ENCODE results near the gene HSF4.

HSF4 gene

GRCh38 chr16:67199011-67199807 lies 34.7 kb downstream of the HSF4 start, which contains the start of gene ELMO3:
TSS of gene ELMO3 (plus strand) at chr16:67199131. CDS start at chr16:67199327, 196 bp downstream.
- DNase-seq (ENCODE audit: low read depth in 1 of 2, low spot score in 1 of 2) = no peak

- no peak for DNase-seq (ENCODE audit: low read depth in 1 of 2, low spot score in 1 of 2)
Observed at GRCh38 chr16:67199808-67200198, 35.3 kb downstream of the HSF4 start.

- DNase-seq (ENCODE audit: low read depth in 1 of 2, low spot score in 1 of 2) = no peak
Observed at GRCh38 chr16:67200491-67200890, 35.9 kb downstream of the HSF4 start.

GRCh38 chr16:67201411-67202345 lies 37.1 kb downstream of the HSF4 start:
- DNase-seq (ENCODE audit: low read depth in 1 of 2, low spot score in 1 of 2) = no peak

- DNase-seq (ENCODE audit: low read depth in 1 of 2, low spot score in 1 of 2) = no peak
Observed at GRCh38 chr16:67202426-67202825, 37.9 kb downstream of the HSF4 start.

GRCh38 chr16:67202956-67203493 lies 38.5 kb downstream of the HSF4 start:
- no peak for DNase-seq (ENCODE audit: low read depth in 1 of 2, low spot score in 1 of 2)

- no peak for DNase-seq (ENCODE audit: low read depth in 1 of 2, low spot score in 1 of 2)
Observed at GRCh38 chr16:67204076-67204475, 39.5 kb downstream of the HSF4 start.

- DNase-seq (ENCODE audit: low read depth in 1 of 2, low spot score in 1 of 2) = no peak
Observed at GRCh38 chr16:67206129-67206837, 41.7 kb downstream of the HSF4 start.

- no peak for DNase-seq (ENCODE audit: low read depth in 1 of 2, low spot score in 1 of 2)
Observed at GRCh38 chr16:67206838-67207248, 42.3 kb downstream of the HSF4 start.

- no peak for DNase-seq (ENCODE audit: low read depth in 1 of 2, low spot score in 1 of 2)
Observed at GRCh38 chr16:67207249-67208091, 42.9 kb downstream of the HSF4 start.

- DNase-seq (ENCODE audit: low read depth in 1 of 2, low spot score in 1 of 2) = no peak
Observed at GRCh38 chr16:67208154-67208896, 43.8 kb downstream of the HSF4 start.

GRCh38 chr16:67209565-67209964 lies 45.0 kb downstream of the HSF4 start:
- DNase-seq (ENCODE audit: low read depth in 1 of 2, low spot score in 1 of 2) = no peak

GRCh38 chr16:67210069-67210937 lies 45.8 kb downstream of the HSF4 start:
- no peak for DNase-seq (ENCODE audit: low read depth in 1 of 2, low spot score in 1 of 2)

- no peak for DNase-seq (ENCODE audit: low read depth in 1 of 2, low spot score in 1 of 2)
Observed at GRCh38 chr16:67211674-67212073, 47.1 kb downstream of the HSF4 start.

- no peak for DNase-seq (ENCODE audit: low read depth in 1 of 2, low spot score in 1 of 2)
Observed at GRCh38 chr16:67212766-67213165, 48.2 kb downstream of the HSF4 start.

GRCh38 chr16:67213197-67214019 lies 48.9 kb downstream of the HSF4 start:
- no peak for DNase-seq (ENCODE audit: low read depth in 1 of 2, low spot score in 1 of 2)

GRCh38 chr16:67215706-67216105 lies 51.2 kb downstream of the HSF4 start:
- DNase-seq (ENCODE audit: low read depth in 1 of 2, low spot score in 1 of 2) = no peak
